ENCODE results near the gene EYS. TPM values are rescaled to one million over a fixed set of nuclear protein-coding genes. Genes with fewer than 3 reads are reported as not detected.

The EYS gene
- total and polyA plus RNA-seq, 9 of the 15 experiments (the other 6 are each of a cell fraction or from before 2014, with no cell fraction given): 0.03 to 0.36 (median 0.10) TPM; not detected in 2

- FAIRE-seq: no peak
- no peaks in the 10 kb centered on the region for H3K79me2 ChIP-seq (ENCODE audit: control insufficient read depth, insufficient read depth, low read length)
- no peaks in the 10 kb centered on the region for H3K4me1 ChIP-seq (replicated peaks in 1 of 2; ENCODE audit: control insufficient read depth in 2 of 2, insufficient read depth in 2 of 2, low read length in 2 of 2)
- no peak overlapping the region for H3K27ac ChIP-seq (ENCODE audit: extremely low read depth, low read depth, low read length)
- no peak overlapping the region for H3K9ac ChIP-seq (ENCODE audit: insufficient read depth in 1 of 2, low read depth in 2 of 2, low read length in 2 of 2)
- WGBS (ENCODE audit: insufficient coverage, low coverage, missing lambda C conversion rate): 0% methylated on average over 1 of the region's 1 CpG
- ChIA-PET POLR2A (no interaction called here), CTCF (ENCODE audit: low intra/inter-chr PET ratio) (no interaction called here)
- no peak for TF ChIP-seq ZNF253 (CRISPR knock-in tag; conservative IDR thresholded peaks at IDR 0.05)
- no peak for TF ChIP-seq ELF2 (CRISPR knock-in tag; IDR thresholded peaks at IDR 0.05)
- TF ChIP-seq SAP30 (IDR thresholded peaks at IDR 0.05; ENCODE audit: borderline replicate concordance, insufficient read depth, low read depth, low read length, poor library complexity, severe bottlenecking): no peak
- no peak for TF ChIP-seq HDGF (IDR thresholded peaks at IDR 0.05)
- TF ChIP-seq SIRT6 (IDR thresholded peaks at IDR 0.05; ENCODE audit: low read depth, low read length): no peak
- TF ChIP-seq NRF1 (conservative IDR thresholded peaks at IDR 0.05 in 1 of 2, IDR thresholded peaks at IDR 0.05 in 1 of 2): no peak
- TF ChIP-seq ZHX1 (conservative IDR thresholded peaks at IDR 0.05; ENCODE audit: low read length): no peak
- no peak for TF ChIP-seq HCFC1 (IDR thresholded peaks at IDR 0.05; ENCODE audit: low read depth, low read length)
- no peak for TF ChIP-seq YY1 (IDR thresholded peaks at IDR 0.05; ENCODE audit: borderline replicate concordance in 1 of 3, control insufficient read depth in 1 of 3, extremely low read depth in 1 of 3, insufficient read depth in 3 of 3, insufficient read length in 1 of 3, insufficient replicate concordance in 2 of 3, low read depth in 1 of 3, low read length in 2 of 3)
- no peak for ATAC-seq
- no TSS peak for BruUV-seq (replicated peaks)
- no peaks in the 10 kb centered on the region for H3K27me3 ChIP-seq (ENCODE audit: control insufficient read depth in 2 of 2, insufficient read depth in 2 of 2, low read length in 2 of 2)
- no peak overlapping the region for H3K4me2 ChIP-seq (ENCODE audit: insufficient read depth, low read length)
- 0 out of 2 replicates have a peak, but pooled peaks cover 1% of the 10 kb centered on the region for H3K9me3 ChIP-seq (replicated peaks; ENCODE audit: control insufficient read depth, insufficient read depth, low read depth, low read length)
- H3K9me1 ChIP-seq (ENCODE audit: control insufficient read depth, insufficient read depth, low read length): no peaks in the 10 kb centered on the region
- H3K36me3 ChIP-seq (ENCODE audit: control insufficient read depth, insufficient read depth, low read length): no peaks in the 10 kb centered on the region
- intact Hi-C loops (cut with micrococcal nuclease) (no loop called here), in situ Hi-C loops (cut with MboI) (no loop called here)
- no peak overlapping the region for H2AFZ ChIP-seq (ENCODE audit: low read depth, low read length)
- no peak for DNase-seq (ENCODE audit: extremely low read depth in 1 of 4, low spot score in 3 of 4)
- no peak overlapping the region for H3K4me3 ChIP-seq
- H4K20me1 ChIP-seq (replicated peaks; ENCODE audit: control insufficient read depth, insufficient read depth, low read length): no peaks in the 10 kb centered on the region
Observed at GRCh38 chr6:64665137-64665536, 1041.9 kb downstream of the EYS start.
